ENCODE measurements around the gene DHH.

Gene DHH

DNA sequence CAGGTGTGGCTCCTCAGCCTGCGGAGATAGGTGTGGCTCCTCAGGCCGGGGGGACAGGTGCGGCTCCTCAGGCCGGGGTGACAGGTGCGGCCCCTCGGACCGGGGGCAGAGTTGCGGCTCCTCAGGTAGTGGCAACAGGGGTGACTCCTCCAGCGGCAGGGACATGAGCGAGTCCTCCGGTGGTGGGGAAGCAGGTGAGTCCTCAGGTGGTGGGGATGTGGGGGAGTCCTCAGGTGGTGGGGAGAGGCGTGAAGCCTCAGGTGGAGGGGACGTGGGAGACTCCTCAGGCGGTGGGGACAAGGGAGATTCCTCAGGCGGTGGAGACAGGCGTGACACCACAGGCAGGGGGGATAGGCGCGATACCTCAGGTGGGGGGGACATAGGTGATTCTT lies 43.2 kb downstream of the DHH start:
- no peak for DNase-seq (ENCODE audit: low read depth in 2 of 2)

DNA sequence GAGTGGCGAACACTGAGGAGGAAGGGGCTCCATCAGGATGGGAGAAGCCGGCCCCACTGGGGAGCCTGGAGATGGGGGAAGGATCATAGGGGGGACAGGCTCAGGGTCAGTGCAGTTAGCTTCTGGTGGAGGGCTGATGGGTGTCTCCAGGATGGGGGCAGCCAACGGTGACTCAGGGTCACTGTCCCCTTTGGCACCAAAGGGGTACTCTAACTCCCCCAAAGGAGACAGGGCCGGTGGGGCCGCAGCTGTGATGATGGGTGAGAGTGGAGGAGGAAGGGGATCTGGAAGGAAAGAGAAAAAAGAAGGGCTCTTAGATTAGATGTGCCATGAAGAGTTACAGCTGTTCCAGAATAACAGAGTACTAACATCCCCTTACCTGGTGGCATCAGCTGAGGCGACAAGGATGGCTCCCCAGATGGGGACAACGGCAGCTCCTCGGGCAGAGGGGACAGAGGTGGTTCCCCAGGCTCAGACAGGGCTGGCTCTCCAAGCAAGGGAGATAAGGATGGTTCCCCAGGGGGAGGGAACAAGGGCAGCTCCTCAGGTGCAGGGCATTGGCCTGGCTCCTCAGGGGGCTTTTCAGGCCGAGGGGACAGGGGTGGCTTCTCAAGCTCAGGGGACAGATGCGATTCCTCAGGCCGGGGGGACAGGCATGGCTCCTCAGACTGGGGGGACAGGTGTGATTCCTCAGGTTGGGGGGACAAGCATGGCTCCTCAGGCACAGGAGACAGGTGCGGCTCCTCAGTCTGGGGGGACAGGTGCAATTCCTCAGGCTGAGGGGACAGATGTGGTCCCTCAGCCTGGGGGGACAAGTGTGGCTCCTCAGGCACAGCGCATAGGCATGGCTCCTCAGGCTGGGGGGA lies 43.9 kb downstream of the DHH start:
- no peak for DNase-seq (ENCODE audit: low read depth in 2 of 2)

DNA sequence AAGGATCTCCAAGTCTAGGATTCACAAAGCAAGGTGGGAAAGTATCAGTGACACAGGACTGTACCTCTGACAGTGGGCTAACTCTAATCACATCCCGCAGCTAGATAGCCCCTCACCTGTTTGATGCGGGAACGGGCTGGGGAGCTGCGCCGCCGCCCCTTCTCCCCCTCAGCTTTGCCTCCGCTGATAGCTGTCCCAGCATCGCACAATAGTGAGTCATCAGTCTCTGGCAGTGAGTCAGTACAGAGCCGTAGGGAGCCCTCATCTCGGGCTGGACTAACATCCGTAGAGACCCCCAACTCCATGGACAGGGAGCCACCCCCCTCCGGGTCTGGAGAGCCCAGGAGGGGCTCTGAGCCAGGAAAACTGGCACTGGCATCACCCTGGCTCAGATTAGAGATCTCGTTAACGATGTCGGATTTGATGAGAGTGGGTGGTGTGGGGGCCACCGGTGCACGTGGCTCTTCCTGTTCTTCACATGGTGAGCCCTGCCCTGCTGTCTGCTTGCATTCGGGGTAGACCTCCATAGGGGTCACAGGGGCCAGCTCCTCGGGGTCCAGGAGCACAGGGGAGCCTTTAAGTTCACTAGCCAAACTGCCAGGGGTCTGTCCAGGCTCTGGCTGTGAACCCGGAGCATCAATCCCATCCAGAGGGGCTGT lies 44.9 kb downstream of the DHH start:
- DNase-seq (ENCODE audit: low read depth in 2 of 2): no peak

DNA sequence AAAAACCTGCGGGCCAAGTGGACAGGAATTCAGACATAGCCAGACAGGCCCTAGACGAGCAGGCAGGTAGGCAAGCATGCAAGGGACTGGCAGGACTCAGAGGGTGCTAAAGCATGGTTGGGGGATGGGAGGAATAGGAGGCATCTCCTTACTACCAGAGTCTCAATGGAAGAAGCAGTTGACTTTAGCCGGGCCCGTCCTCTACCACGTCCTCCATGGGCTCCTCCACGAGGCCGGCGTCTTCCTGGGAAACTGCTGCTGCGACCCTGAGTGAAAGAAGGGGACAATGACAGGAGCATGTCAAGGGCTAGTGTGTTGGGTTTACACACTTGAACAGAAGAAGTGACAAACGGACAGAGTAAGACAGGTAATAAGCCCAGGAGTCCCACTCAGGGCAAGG lies 45.6 kb downstream of the DHH start:
- no peak for DNase-seq (ENCODE audit: low read depth in 2 of 2)

DNA sequence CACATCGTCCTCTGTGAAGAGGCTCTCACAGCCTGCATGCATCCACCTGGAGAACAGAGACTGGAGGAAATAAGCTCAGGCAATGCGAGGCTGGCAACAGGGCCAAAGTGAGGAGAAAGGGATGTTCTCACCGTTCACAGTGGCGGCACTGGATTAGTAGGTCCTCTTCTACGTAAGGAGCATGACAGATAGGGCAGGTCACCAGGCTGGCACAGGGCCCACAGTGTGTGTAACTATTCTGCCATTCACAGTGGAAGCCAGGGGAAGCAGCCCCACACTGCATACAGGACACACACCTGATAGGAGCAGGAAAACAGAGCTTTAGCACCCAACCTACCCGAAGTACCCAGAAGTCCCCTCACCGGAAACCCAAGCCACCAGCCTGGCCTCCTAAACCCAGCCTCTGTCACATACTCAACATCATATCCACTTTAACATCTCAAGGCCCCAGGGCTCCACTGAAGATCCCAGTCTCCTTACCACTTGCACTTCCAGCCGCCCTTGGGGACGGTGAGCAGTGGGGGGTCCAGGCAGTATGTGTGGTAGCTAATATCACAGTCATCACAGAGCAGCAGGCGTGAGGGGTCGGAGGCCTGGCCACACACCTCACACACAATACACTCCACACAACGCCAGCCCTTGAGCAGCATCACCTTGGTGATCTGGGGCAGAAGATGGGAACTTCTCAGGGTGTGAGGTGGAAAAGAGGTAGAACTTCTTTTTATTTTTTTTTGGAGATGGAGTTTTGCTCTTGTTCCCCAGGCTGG lies 48.3 kb downstream of the DHH start:
- no peak for DNase-seq (ENCODE audit: low read depth in 2 of 2)

DNA sequence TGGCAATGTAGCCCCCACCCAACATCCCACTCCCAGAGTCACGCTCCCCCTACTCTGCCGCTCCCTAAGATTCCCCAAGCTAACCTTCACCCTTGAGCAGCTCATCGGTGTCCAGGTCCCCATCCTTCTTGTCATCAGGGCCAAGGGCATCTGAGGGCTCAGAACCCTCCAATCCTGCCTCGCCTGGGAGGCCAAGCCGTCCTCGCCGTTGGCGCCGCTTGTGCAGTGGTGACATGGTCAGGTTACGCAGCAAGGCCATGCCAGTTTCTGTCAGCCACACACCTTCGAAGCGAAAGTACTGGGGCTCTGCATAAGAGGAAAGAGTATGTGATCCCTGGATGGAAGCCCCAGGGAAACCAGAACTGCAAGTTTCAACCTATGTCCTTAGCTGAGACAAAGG lies 49.9 kb downstream of the DHH start:
- DNase-seq (ENCODE audit: low read depth in 2 of 2): no peak

DNA sequence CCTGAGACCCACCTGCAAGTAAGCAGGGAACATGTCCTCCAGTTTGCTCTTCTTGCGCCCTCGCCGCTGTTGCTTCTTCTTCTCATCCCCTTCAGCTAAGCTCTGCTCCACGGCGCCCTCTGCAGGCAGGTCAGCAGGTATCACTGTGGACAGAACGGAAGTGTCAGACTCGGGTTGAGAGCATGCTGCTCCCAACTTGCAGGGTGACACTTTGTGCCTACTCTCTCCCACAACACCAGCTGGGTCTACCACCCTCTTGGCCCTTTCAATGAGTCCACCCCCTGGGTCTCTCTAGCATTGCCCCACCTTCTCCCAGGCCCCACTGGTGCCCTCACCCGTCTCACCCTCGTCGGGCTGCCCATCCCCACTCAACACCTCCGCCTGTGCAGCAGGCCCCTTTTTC lies 50.7 kb downstream of the DHH start:
- peak; percentile 73 to 77 for DNase-seq (ENCODE audit: low read depth in 2 of 2)

DNA sequence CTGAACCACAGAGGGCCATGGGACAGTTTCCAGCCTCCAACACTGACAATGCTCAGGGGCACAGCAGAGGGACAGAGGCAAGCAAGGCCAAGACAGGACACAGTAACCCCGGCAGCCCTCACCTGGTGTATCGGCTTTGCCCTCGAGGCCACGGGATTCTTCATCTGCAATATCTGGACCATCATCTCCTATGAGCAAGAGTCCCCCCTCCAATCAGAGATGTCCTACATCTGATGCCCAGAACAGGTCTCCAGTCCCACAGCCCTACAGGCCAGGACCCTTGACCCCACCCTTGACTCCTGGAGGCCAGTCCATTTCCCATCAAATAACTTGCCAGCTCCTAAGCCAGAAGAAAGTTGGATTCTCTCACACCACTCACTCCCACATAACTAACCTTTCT lies 51.4 kb downstream of the DHH start:
- no peak for DNase-seq (ENCODE audit: low read depth in 2 of 2)

DNA sequence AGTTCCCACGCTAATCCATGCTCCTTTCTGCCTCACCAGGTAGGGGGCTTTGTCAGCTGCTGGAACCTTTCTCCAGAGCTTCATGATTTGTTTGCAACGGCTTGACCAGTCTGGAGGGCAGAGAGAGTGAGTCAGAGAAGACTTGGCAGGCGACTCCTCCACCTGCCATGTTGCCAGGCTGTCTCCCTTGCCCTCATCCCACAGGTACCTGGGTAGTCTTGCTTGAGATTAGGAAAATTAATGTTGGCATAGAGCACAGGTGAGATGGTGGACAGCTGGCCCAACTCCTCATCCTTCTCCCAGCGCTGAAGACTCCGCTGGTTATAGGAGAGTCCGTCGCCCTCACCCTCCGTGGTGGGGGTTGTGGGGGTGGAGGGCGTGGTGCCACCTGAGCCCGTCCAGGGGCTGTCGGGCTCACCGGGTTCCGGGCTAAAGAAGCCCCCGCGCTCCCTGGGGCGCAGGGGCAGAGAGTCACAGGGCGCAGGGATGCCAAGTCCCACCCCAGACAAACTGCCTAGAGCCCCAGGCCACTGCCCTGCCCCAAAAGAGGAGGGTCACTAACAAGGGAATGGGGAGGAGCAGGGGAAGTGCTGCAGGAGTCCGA lies 52.6 kb downstream of the DHH start:
- DNase-seq (ENCODE audit: low read depth in 2 of 2): no peak

DNA sequence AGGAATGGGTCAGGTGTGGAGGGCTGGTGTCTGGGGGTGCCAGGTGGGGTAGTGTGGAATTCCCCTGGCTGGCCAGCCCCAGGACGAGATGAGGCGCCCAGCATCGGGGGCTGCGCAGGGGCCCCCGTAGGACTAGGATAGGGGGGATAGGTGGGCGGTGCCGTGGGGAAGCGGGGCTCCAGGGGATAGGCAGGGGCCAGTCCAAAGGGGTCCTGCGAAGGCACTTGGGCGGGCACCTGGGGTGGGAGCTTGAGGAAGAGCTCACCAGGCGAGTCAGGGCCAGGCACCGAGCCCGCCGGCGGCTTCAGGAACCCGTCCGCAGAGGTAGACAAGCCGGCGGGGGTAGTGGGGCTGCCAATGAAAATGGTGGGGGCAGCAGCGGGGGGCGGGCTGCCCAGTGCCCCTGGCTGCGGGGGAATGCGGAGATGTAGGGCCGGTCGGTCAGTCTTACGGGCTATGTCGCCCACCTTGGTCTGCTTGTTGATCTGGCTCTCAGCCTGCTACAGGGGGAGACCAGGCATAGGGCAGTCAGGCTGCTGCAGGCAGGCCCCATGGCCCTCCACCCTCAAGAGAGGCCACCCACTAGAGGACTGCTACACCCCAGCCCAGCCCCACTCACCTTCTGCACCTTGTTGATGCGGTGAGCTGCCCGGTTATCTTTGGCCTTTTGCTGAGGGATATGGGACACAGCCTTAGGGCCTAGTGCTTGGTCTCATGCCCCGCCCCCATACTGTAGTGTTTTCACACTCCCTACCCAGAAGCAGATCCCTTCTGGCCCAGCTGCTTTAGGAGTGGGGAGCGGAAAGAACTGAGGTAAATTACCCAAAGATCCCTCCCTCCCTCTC lies 53.3 kb downstream of the DHH start:
- DNase-seq (ENCODE audit: low read depth in 2 of 2): no peak

DNA sequence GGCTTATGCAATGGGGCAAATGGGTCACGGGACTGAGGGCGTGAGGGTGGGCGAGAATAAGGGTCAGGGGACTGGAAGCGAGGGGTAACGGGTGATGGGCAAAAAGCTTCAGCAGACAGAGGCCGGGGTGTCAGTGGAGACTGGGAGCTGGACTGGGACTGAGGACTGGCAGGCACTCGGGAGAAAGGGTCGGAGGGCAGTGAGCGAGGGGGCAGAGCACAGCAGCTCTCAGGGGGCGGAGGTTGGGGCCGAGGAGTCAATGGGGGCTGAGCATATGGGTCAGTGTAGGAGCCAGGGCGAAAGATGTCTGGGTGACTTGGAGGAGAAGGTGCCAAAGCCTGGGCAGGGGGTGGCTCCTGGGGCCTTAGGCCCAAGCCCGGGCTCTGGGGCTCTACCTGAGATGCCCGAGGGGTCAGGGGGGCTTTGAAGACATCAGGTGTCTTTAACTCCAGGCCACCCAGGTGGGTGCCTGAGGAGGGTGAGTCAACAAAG lies 54.2 kb downstream of the DHH start:
- no peak for DNase-seq (ENCODE audit: low read depth in 2 of 2)

DNA sequence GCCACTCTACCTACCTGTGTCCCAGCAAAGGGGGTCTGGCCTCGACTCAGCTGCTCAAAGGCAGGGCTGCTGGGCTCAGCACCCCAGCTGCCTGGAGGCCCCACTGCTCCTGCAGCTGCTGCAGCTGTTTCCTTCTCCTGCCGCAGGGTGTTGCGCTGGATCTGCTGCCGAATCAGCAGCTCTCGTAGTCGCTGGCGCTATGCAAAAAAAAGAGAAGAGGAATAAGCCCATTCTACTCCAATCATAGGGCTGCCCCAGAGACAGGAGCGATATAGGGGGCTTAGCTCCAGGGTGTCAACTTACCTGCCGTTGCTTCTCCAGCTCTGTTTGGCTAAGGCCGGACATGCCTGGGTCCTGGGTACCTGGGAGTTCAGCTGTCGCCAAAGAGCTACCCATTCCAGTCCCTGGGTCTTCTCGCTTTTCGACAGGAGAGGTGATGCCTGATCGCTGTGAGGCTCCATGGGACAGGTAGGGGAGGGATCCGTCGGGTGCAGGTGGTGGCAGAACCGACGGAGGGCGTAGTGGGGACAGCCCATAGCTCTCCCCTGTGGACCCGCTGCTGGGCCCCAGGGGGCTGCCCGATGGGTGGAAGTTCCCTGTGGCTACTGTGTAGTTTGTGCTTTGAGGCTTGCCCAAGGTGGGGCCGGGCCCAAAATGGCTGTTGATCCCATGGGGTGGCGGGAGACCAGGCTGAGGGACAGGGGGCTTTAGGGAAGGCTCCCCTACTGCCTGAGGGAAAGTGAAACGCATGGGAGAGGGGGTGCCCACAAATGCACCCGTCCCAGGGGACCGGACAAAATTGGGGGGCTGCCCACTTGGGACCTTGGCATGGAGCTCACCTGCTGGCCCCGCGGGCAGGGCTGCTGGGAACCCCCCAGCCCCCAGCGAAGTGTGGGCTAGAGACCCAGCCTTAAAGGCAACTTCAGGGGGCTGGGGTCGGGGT lies 54.9 kb downstream of the DHH start:
- DNase-seq (ENCODE audit: low read depth in 2 of 2): no peak

DNA sequence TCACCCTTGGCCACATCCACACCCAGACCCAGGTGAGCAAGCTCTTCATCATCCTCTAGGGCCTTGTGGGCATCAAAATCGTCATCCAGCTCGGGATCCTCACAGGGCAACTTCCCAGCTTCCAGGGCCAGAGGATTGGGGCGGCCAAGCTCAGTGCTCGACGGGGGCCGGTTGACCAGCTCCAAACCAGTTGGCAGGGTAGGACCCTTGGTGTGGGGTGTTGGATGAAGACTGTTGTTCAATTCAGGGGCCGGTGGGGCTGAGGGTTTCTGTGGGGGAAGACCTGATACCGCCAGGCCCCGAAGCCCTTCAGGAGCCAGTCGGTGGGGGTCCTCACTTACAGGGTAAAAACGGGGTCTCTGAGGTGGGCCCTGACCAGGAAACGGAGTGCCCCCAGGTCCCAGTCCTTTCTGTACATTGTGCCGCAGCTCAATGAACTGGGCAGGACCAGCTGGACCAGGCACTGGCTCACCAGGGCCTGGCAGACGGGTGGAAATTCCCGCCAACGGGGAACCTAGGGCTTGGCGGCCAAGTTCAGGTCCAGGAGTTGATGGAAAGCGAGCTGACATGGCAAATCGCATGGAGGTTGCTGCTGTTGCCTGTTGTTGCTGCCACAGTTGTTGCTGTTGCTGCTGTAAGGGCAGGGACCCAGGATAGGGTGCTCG lies 56.2 kb downstream of the DHH start:
- DNase-seq (ENCODE audit: low read depth in 2 of 2): no peak

DNA sequence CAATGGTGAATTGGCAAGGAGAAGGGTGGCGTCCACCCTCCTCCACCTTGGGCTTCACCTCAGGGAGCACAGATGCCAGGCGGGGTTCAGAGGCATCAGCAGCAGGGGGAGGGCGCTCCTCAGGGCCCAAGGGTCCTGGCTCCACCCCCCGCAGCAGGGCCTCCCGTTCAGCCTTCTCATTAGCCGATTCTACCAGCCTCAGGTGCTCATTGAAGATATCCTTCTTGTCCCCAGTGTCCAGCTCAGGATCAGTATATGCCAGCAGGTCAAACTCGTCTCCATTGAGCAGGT lies 56.7 kb downstream of the DHH start:
- DNase-seq (ENCODE audit: low read depth in 2 of 2): no peak

DNA sequence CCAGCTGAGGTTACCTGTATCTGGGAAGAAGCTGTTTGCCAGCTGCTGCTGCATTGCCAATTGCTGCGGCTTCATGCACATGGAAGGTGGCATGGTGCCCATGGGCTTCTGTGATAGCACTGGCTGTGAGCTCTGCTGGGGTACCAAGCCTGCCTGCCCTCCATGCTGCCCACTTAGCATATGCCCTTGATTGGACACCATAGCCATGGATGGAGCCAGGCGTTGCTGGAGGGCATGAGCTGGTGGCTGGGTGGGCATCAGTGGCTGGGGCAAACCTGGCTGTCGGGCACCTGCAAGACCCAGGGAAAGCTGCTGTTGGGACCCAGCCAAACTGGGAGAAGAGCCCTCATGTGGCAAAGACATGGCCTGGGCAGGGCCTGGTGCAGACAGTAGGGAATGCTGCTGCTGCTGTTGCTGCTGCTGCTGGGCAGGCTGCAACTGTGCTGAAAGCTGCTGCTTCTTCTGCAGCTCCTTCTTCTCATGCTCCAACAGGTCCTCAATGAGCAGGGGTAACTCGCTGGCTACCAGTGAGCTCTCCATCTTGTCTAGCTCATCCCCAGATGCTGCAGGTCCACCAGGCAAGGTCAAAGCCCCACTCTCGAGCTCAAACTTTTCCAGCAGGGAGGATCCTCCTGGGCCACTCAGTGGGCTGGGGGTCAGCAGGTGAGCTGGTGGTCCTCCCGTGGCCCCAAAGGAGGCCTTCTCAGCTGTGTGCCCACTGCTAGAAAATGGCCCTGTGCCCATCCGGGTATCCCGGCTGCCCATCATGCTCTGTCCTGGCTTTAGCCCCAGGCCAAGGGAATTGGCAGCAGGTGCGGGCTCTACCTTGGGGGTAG lies 57.3 kb downstream of the DHH start:
- no peak for DNase-seq (ENCODE audit: low read depth in 2 of 2)

All from stimulated activated CD4-positive, alpha-beta T cell treated with anti-CD3 and anti-CD28 coated beads, Interleukin-1b, Interleukin-23, amount 100 ng/mL, for 4 hours (primary cell).